HG03060 (cell line): ENCODE data around the gene IAPP.
"Not testable (repeated sequence)": the region's sequence is repeated elsewhere in the genome, so short reads cannot be mapped to it uniquely, and the experiment has no call there.

ENCODE experiments used
- ATAC-seq: cut with Tn5 transposase; IDR thresholded peaks from one replicate; pipeline ENCODE4 v1.9.1; 2021; ENCODE audit warnings: low read depth, moderate number of reproducible peaks; ENCODE audit not compliant: unreplicated experiment

The IAPP gene

DNA sequence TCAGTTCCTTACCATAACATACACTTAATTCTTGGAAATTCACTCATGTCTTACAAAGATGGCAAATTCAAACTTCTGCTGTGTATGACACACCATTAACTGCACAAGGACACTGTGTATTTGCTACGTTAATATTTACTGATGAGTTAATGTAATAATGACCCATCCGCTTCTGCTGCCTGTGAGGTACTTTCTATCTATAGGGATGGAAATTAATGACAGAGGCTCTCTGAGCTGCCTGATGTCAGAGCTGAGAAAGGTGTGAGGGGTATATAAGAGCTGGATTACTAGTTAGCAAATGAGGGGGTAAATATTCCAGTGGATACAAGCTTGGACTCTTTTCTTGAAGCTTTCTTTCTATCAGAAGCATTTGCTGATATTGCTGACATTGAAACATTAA, at the start of gene IAPP:
Gene IAPP (plus strand): TSS at position 301 of the 400 bp plus-strand sequence. CDS start 450 bp downstream, outside the sequence.
- no peak for ATAC-seq

- no peak for ATAC-seq
These were observed 49.0 kb upstream of the IAPP start for GRCh38 chr12:21323736-21324135.

DNA sequence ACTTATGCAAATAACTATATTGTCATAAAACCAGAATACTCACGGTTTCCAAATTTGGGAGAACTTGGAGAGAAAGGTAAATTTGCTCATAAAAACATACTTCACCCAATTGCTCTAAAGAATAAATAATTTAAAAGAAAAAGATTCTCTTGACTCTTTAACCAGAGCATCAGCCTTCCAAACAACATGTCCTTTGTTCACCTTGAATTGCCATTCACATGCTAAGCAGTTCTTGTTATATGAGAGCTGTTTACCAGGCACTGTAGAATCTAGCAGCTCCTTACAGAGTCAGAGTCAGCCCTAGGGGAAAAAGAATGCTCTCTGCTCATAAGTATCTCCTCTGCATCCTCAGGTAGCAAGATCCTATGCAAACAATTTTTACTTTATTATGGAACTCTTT, 48.2 kb upstream of the IAPP start:
- ATAC-seq = no peak

- no peak for ATAC-seq
These were observed 44.1 kb upstream of the IAPP start for GRCh38 chr12:21328578-21328977.

DNA sequence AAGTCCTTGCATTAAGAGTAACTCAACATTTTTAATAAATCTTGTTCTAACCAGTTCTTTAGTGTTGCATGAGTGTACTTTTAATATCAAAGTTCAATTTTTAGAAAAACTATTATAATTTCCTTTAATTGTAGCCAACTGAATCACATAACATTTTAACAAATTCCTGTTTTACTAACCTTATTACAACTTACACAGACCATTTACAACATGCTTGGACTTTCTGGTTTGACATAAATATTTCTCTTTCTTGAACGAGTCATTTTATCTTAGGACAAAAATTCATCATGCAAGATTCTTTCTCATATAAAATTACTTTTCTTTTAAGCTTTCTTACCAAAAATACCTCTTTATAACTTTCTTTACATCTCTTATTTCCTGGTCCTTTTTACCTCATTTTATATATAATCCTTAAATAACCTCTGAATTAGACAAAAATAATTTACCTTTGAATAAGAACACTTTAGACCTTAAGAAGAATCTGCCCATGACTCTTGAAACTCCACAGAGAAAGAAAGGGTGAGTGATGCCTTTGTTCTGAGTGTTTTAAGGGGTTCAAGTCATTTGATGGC, 41.9 kb upstream of the IAPP start:
- no peak for ATAC-seq

GRCh38 chr12:21334771-21335325, 37.9 kb upstream of the IAPP start, which contains the start of gene SLCO1A2:
Gene SLCO1A2 (minus strand): TSS chr12:21334917. CDS start chr12:21334647, 270 bp downstream.
- no peak for ATAC-seq

DNA sequence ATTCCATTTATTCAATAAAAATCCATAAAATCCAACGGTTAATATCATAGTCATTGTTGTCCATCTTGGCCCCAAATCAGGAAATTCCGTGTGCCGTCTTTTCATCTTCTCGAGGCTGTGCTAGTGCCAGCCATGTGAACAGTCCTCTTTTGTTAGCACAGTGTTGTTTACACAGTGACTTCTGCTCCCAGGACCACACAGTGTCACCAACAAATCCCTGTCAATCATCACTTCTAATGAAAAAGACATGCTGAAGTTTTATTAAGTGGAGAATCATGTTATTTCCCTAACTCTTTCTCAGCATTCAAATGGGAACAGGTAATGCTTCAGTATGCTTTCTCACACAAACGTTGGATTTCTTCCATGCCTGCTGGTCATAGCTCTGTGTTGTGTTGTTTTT, 36.0 kb upstream of the IAPP start:
- ATAC-seq = no peak

DNA sequence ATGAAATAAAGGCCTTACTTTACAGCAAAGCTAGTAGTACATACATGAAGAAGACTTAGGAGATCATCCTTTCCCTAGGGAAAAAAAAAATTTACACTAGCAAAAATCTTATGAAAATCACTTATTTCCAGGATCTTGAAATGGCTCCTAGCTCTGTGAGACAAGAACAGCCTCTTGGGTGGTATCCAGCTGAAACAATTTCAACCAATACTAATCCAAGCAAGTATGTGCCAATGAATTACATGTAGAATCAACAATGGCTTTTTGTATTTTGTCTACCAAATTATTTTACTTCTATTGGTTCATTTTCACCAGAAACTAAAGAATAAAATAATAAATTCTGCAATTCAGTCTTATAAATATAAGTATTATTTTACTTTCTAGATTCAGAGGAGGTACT, 35.2 kb upstream of the IAPP start:
- ATAC-seq = no peak

- ATAC-seq = no peak
These were observed 34.5 kb upstream of the IAPP start for GRCh38 chr12:21337959-21338744.

DNA sequence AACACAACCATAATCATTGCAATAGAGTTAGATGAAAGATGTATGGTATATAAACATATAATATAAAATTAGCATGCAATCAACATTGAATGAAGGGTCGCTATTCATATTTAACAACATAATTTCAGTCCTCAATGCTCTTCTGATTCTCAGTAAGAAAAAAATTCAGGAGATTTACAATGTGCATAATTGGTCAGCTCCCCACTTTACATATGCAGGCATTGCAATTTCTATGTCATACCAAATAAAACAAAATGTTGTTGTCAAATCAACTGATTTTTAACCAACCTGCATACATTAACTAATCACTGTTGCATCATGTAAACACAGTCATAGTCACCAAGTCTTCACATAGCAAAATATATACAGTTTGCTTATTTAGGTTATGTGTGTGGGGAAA, 32.8 kb upstream of the IAPP start:
- no peak for ATAC-seq

- no peak for ATAC-seq
These were observed 32.3 kb upstream of the IAPP start for GRCh38 chr12:21340403-21340802.

- ATAC-seq = no peak
These were observed 30.9 kb upstream of the IAPP start for GRCh38 chr12:21341769-21342168.

- no peak for ATAC-seq
These were observed 29.1 kb upstream of the IAPP start for GRCh38 chr12:21343636-21344035.

GRCh38 chr12:21346542-21347205, 26.0 kb upstream of the IAPP start:
- ATAC-seq = no peak

- ATAC-seq = no peak
These were observed 21.7 kb upstream of the IAPP start for GRCh38 chr12:21350975-21351374.

GRCh38 chr12:21353487-21353886, 19.2 kb upstream of the IAPP start:
- no peak for ATAC-seq

- ATAC-seq = no peak
These were observed 18.8 kb upstream of the IAPP start for GRCh38 chr12:21353948-21354347.

DNA sequence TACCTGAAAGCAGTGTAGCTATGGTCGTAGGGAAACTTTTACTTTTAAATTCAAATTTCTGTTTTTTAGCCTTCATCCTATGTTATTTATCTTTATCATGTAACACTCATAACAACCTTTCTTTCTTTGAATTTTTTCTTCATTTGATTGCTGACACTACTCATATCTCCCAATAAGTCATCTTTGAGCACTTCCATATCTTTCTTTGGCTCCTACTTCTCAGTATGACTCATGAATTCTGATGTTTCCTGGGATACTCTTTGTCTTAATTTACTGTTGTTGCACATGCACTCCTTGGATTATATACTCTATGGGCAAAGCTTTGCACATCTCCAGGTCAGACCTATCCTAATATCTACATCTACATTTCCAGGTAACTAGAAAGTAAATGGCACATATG, 18.1 kb upstream of the IAPP start:
- no peak for ATAC-seq

- ATAC-seq = not testable (repeated sequence)
These were observed 12.1 kb upstream of the IAPP start for GRCh38 chr12:21360632-21361031.

DNA sequence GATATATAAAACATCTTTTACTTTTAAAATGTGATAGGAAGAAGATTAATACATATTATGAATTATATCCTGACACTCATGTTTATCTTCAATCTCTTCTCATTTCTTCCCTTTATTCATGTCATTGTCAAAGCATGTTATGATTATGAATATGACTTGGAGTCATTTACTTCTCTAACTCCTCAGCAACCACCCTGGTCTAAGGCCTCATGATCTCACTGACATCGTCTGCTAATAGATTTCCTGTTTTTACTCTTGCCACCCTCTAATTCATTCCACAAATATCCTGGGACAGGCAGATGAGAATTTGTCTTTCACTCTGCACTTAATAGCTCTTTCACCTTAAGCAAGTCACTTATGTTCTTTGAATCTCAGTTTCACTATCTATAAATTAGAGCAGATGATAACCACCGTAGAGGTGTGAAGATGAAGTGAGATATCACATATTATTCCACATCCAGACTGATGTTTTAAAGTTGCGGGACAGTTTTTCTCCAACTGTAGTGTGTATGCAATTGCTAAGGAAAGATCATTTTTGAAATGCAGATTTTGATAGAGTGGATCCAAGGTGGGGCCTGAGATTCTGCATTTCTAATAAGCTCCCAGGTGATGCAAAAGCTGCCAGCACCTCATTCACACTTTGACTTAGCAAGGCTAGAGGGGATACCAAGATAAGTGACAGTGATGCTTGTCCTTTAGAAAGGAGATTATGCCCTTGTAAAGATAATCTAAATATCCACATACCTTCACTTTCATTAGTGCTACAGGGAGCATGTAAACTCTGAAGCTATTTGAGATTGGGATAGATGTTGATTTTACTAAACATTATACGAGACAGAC, 3.3 kb upstream of the IAPP start:
- ATAC-seq = no peak
